AG04449 (cell line): ENCODE data around the gene EID1.

ENCODE experiments used
- CTCF ChIA-PET: fragments of 350-600 bp; formaldehyde crosslinking; extraction: SDS; loops from one replicate; lab custom pipeline; 2021; ENCODE audit warnings: antibody characterized with exemption; lab: Yijun Ruan, JAX
- POLR2A ChIA-PET: fragments of 400-600, 350-600 bp; formaldehyde crosslinking; extraction: SDS; loops from one replicate; lab custom pipeline; 2020; ENCODE audit warnings: antibody characterized with exemption, inconsistent platforms; lab: Yijun Ruan, JAX
- DNase-seq: peaks from one replicate; pipeline ENCODE4 v3.0.0-alpha.2; 2010; ENCODE audit warnings: low read depth, low spot score
- H3K4me3 ChIP-seq: 2 replicates; pipeline ENCODE4 v1.5.1; 2011; ENCODE audit warnings: low read depth, mild to moderate bottlenecking, control low read depth, low read length
- CTCF ChIP-seq: IDR thresholded peaks from one replicate; pipeline ENCODE4 v1.5.1; 2011; ENCODE audit warnings: mild to moderate bottlenecking, moderate library complexity, low read length, control low read depth, inconsistent platforms; ENCODE audit not compliant: insufficient read depth; ENCODE audit errors: missing control alignments

The EID1 gene

GRCh38 chr15:48887144-48887543, 9.2 kb downstream of the EID1 start:
- TF ChIP-seq CTCF, result no peak
- DNase-seq, result no peak
- ChIA-PET POLR2A (no interaction called here), CTCF (interaction anchor here (1.0 to 1.1 kb wide), 2 partner anchors 9 to 89 kb away, joined by 4 to 5 read pairs; no protein-coding TSS in a partner anchor)
- no peak overlapping the region for H3K4me3 ChIP-seq

- TF ChIP-seq CTCF, result no peak
- no peak for DNase-seq
- ChIA-PET CTCF (interaction anchor here (1.0 to 1.1 kb wide), 2 partner anchors 10 to 88 kb away, joined by 4 to 5 read pairs; no protein-coding TSS in a partner anchor), POLR2A (interaction anchor here (1.1 to 1.5 kb wide), 2 partner anchors 10 to 195 kb away, joined by 3 to 6 read pairs; partner anchors contain the start of gene EID1)
- H3K4me3 ChIP-seq, result no peak overlapping the region
Measured at GRCh38 chr15:48888191-48888590, 10.3 kb downstream of the EID1 start.

DNA sequence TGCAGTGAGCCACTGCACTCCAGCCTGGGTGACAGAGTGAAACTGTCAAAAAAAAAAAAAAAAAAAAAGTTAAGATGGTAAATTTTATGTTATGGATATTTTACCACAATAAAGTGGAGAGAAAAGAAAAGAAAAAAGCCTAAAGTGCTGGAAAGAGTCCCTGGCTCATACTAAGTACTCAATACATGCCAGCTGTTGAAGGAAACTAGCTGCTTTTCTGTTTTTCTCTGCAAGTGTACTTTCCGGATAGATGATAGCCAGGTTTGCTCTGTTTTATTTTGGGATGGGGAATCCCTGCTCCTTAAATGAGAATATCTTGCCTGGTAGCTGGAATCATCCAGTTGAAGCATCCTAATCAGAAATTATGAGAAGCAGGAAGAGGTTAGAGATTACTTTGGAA, 10.9 kb downstream of the EID1 start:
- no peak for TF ChIP-seq CTCF
- CTCF ChIA-PET, result interaction anchor here (1.3 to 3.7 kb wide), 3 partner anchors 10 to 87 kb away, joined by 3 to 21 read pairs (median 8); partner anchors contain the start of gene EID1
- POLR2A ChIA-PET, result interaction anchor here (0.7 to 1.5 kb wide), 3 partner anchors 11 to 194 kb away, joined by 3 to 6 read pairs (median 3); partner anchors contain the start of gene EID1
- H3K4me3 ChIP-seq, result no peak overlapping the region
- no peak for DNase-seq

DNA sequence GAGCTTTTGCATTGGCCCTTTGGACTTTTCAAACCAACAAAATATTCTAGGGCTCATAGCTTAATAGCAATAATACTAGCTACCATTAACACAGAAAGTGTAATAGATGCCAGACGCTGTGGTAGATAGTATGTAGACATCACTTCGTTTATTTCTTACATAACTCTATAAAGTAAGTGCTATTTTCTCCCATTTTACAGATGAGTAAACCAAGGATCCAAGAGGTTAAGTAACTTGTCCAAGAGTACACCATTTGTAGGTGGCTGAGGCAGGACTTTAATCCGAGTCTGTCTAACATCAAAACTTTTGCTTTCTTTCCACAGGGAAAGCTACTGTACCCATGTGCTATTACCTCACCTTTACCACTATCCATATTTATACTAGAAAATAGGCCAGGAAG, 12.0 kb downstream of the EID1 start:
- POLR2A ChIA-PET, result interaction anchor here (1.5 kb wide), 1 partner anchor 12 kb away, joined by 6 read pairs; the partner anchor contains the start of gene EID1
- H3K4me3 ChIP-seq, result no peak overlapping the region
- CTCF ChIA-PET, result interaction anchor here (1.1 to 3.7 kb wide), 6 partner anchors 11 to 256 kb away, joined by 3 to 21 read pairs (median 6); partner anchors contain the start of gene EID1
- TF ChIP-seq CTCF, result no peak
- DNase-seq, result no peak

- ChIA-PET CTCF (interaction anchor here (0.8 to 3.7 kb wide), 7 partner anchors 12 to 255 kb away, joined by 3 to 21 read pairs (median 5); partner anchors contain the start of genes EID1 and SHC4), POLR2A (no interaction called here)
- DNase-seq, result no peak
- H3K4me3 ChIP-seq, result no peak overlapping the region
- no peak for TF ChIP-seq CTCF
Measured at GRCh38 chr15:48890375-48890972, 12.5 kb downstream of the EID1 start.

DNA sequence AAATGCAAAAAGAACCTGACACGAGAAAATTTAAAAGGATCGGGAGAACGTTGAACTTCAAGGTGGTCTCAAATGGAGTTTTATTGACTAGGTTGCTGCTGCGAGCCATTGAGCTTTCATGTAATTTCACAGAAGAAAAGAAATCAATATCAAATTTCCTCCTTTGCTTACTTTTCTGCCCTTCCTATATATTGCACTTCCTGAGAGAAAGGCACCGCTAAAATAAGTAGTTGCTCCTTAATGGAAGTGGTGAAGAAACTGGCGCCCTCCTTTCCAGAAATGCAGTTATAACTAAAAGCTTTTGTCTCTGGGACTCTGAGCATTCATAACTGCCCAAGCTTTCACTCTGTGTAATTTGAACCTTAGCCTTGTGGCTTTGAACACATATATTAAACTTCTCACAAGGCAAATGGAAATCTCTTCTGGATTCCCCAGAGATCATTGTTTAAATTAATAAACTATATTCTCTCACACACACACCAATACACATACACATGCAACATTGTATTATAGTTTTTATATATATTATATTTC, 13.4 kb downstream of the EID1 start:
- no peak overlapping the region for H3K4me3 ChIP-seq
- CTCF ChIA-PET, result interaction anchor here (0.8 to 3.7 kb wide), 6 partner anchors 12 to 255 kb away, joined by 3 to 21 read pairs (median 6); partner anchors contain the start of genes EID1 and SHC4
- DNase-seq, result no peak
- TF ChIP-seq CTCF, result no peak
- POLR2A ChIA-PET, result no interaction called here
